Middle frontal gyrus (tissue), 1 donor: ENCODE results near the gene H2BW2.
"Not testable (repeated sequence)": the region's sequence is repeated elsewhere in the genome, so short reads cannot be mapped to it uniquely, and the experiment has no call there.

Experiments used
- DNase-seq: peaks from one replicate; pipeline ENCODE4 v3.0.0-alpha.2; 2015; ENCODE audit warnings: low spot score; ENCODE audit errors: extremely low spot score

H2BW2 gene

GRCh38 chrX:104039689-104040505 lies at the start of gene H2BW2:
TSS of gene H2BW2 (plus strand) at chrX:104039956. CDS start at chrX:104039995, 39 bp downstream.
- DNase-seq = no peak

GRCh38 chrX:103999234-103999633 lies 40.5 kb upstream of the H2BW2 start:
- DNase-seq = no peak

GRCh38 chrX:104008831-104009230 lies 30.9 kb upstream of the H2BW2 start:
- no peak for DNase-seq

- no peak for DNase-seq
Observed at GRCh38 chrX:104013158-104013557, 26.6 kb upstream of the H2BW2 start.

- no peak for DNase-seq
Observed at GRCh38 chrX:104013606-104014005, 26.1 kb upstream of the H2BW2 start, which contains the start of gene H2BW1. TSS of gene H2BW1 (minus strand) at chrX:104013708. CDS start at chrX:104013576, 132 bp downstream.

GRCh38 chrX:104015576-104015975 lies 24.2 kb upstream of the H2BW2 start:
- not testable (repeated sequence) for DNase-seq

- DNase-seq = no peak
Observed at GRCh38 chrX:104018126-104018525, 21.6 kb upstream of the H2BW2 start.

GRCh38 chrX:104041003-104041402 lies 1.2 kb downstream of the H2BW2 start:
- no peak for DNase-seq

GRCh38 chrX:104045642-104046041 lies 5.9 kb downstream of the H2BW2 start:
- DNase-seq = no peak

GRCh38 chrX:104047171-104047570 lies 7.4 kb downstream of the H2BW2 start:
- no peak for DNase-seq

GRCh38 chrX:104054956-104055355 lies 15.2 kb downstream of the H2BW2 start:
- not testable (repeated sequence) for DNase-seq

- not testable (repeated sequence) for DNase-seq
Observed at GRCh38 chrX:104062636-104063035, 22.9 kb downstream of the H2BW2 start.

- not testable (repeated sequence) for DNase-seq
Observed at GRCh38 chrX:104075778-104076445, 36.2 kb downstream of the H2BW2 start, which contains the start of gene TMSB15C. TSS of gene TMSB15C (minus strand) at chrX:104076236.

GRCh38 chrX:104077854-104078253 lies 38.1 kb downstream of the H2BW2 start:
- not testable (repeated sequence) for DNase-seq

- DNase-seq = no peak
Observed at GRCh38 chrX:104084063-104084462, 44.3 kb downstream of the H2BW2 start.

- no peak for DNase-seq
Observed at GRCh38 chrX:104084534-104085277, 45.0 kb downstream of the H2BW2 start.

- DNase-seq = no peak
Observed at GRCh38 chrX:104085477-104085876, 45.7 kb downstream of the H2BW2 start.

GRCh38 chrX:104085919-104086318 lies 46.2 kb downstream of the H2BW2 start:
- no peak for DNase-seq
